Gastrocnemius medialis (tissue), 4 donors: ENCODE results near the gene NCMAP.

Experiments used
- CTCF ChIP-seq, 5 experiments: fragments of 450-650 bp in 3 of 5; fragments of 200-600 bp in 2 of 5; sonication (generic) in 2 of 5; IDR thresholded peaks in 4 of 5; conservative IDR thresholded peaks in 1 of 5; 1 replicate in 4 of 5; 2 replicates in 1 of 5; pipeline ENCODE4 v1.5.1; 2016 to 2019; ENCODE audit warnings: antibody characterized with exemption in 5 of 5, mild to moderate bottlenecking in 3 of 5, moderate library complexity in 3 of 5
- POLR2A ChIP-seq, 2 donors: fragments of 450-650 bp; IDR thresholded peaks; one replicate each; pipeline ENCODE4 v1.6.1; 2017; ENCODE audit warnings: antibody characterized with exemption in 2 of 2, mild to moderate bottlenecking in 2 of 2, moderate library complexity in 2 of 2

- TF ChIP-seq CTCF (IDR thresholded peaks at IDR 0.05 in 4 of 5, conservative IDR thresholded peaks at IDR 0.05 in 1 of 5) = no peak
- no peak for TF ChIP-seq POLR2A (IDR thresholded peaks at IDR 0.05)
Measured at GRCh38 chr1:24547195-24547594, 8.7 kb upstream of the NCMAP start.
